Measurements from ENCODE around the gene CABLES2. TPM values are rescaled to one million over a fixed set of nuclear protein-coding genes. Genes with fewer than 3 reads are reported as not detected.

CABLES2 gene
- total RNA-seq, 1 donor from 2014 or later = 1.0 TPM

DNA sequence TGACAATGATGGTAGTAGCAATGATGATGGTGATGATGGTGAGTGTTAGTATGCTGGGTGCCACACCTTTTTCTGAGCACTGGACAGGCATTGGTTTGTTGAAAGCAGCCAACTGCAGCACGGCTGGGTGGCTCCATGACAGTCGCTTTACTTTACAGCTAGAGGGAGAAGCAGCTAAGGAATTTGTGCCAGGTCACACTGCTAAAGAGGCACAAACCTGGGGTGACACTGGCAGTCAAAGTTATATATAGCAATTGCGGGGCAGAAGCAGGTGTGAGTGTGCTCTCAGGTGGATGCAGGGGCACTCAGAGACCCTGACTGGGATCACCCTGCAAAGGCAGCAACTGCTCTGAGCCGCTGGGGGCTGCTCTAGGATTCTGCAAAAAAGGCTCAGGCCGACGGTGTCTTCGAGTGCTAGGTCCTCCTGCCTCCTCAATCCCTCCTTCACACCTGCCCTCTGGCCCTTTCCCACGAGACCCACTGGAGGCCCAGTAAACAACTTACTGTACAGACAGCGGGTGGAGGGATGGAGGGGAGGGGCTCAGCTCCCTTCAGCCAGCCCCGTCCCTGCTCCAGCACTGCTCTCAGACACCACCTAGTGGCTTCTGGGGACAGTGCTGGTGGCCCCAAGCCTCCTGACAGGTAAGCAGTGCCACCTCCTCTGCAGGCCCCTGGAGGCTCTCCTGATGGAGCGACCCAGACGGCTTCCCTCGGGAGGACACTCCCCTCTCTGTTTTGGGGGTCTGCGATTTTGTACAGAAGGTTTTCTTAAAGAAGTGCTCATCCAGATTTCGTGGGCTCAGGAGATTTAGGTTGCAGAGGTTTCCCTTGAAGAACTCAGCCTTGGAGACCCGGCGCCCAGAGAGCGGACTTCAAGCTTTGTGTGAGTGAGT lies 24.5 kb downstream of the CABLES2 start:
- Histone ChIP-seq H3K36me3 (ENCODE audit: control insufficient read depth in 3 of 3, insufficient read depth in 3 of 3, low read length in 3 of 3) (peaks cover 0 to 9% (median 0%) of the 10 kb centered on the region in 3 donors), H3K4me3 (ENCODE audit: low read length in 3 of 3) (no peak overlapping the region), H3K4me1 (ENCODE audit: control insufficient read depth in 3 of 3, insufficient read depth in 3 of 3, low read length in 3 of 3) (peaks cover 25 to 45% (median 37%) of the 10 kb centered on the region in 3 donors), H3K27ac (ENCODE audit: low read depth, low read length) (no peak overlapping the region), H3K9ac (ENCODE audit: low read depth in 1 of 3, low read length in 3 of 3) (no peak overlapping the region), H3K27me3 (ENCODE audit: control insufficient read depth in 3 of 3, insufficient read depth in 3 of 3, low read length in 3 of 3) (no peaks in the 10 kb centered on the region), H3K9me3 (ENCODE audit: control insufficient read depth in 3 of 3, low read length in 3 of 3) (no peaks in the 10 kb centered on the region)

- Histone ChIP-seq H3K27ac (ENCODE audit: low read depth, low read length) (peak overlapping the region; percentile 73), H3K9me3 (ENCODE audit: control insufficient read depth in 3 of 3, low read length in 3 of 3) (no peaks in the 10 kb centered on the region), H3K4me3 (ENCODE audit: low read length in 3 of 3) (peak overlapping the region in 1 of 3 donors; percentile 22), H3K4me1 (ENCODE audit: control insufficient read depth in 3 of 3, insufficient read depth in 3 of 3, low read length in 3 of 3) (peaks cover 28 to 47% (median 40%) of the 10 kb centered on the region in 3 donors), H3K36me3 (ENCODE audit: control insufficient read depth in 3 of 3, insufficient read depth in 3 of 3, low read length in 3 of 3) (peaks cover 0 to 8% (median 0%) of the 10 kb centered on the region in 3 donors), H3K27me3 (ENCODE audit: control insufficient read depth in 3 of 3, insufficient read depth in 3 of 3, low read length in 3 of 3) (no peaks in the 10 kb centered on the region), H3K9ac (ENCODE audit: low read depth in 1 of 3, low read length in 3 of 3) (peak overlapping the region in 1 of 3 donors; percentile 25)
Observed at GRCh38 chr20:62381842-62382241, 25.2 kb downstream of the CABLES2 start.

- Histone ChIP-seq H3K4me1 (ENCODE audit: control insufficient read depth in 3 of 3, insufficient read depth in 3 of 3, low read length in 3 of 3) (peaks cover 33 to 48% (median 45%) of the 10 kb centered on the region in 3 donors), H3K9ac (ENCODE audit: low read depth in 1 of 3, low read length in 3 of 3) (peak overlapping the region in 2 of 3 donors; percentile 25 to 45), H3K9me3 (ENCODE audit: control insufficient read depth in 3 of 3, low read length in 3 of 3) (no peaks in the 10 kb centered on the region), H3K36me3 (ENCODE audit: control insufficient read depth in 3 of 3, insufficient read depth in 3 of 3, low read length in 3 of 3) (peaks cover 0 to 5% (median 0%) of the 10 kb centered on the region in 3 donors), H3K4me3 (ENCODE audit: low read length in 3 of 3) (no peak overlapping the region), H3K27ac (ENCODE audit: low read depth, low read length) (peak overlapping the region; percentile 73), H3K27me3 (ENCODE audit: control insufficient read depth in 3 of 3, insufficient read depth in 3 of 3, low read length in 3 of 3) (no peaks in the 10 kb centered on the region)
Observed at GRCh38 chr20:62381202-62381797, 25.8 kb downstream of the CABLES2 start.

- H3K27ac ChIP-seq (ENCODE audit: low read depth, low read length) = no peak overlapping the region
- no peaks in the 10 kb centered on the region for H3K9me3 ChIP-seq (ENCODE audit: control insufficient read depth in 3 of 3, low read length in 3 of 3)
- no peak overlapping the region for H3K9ac ChIP-seq (ENCODE audit: low read depth in 1 of 3, low read length in 3 of 3)
- peaks cover 0 to 5% (median 0%) of the 10 kb centered on the region in 3 donors for H3K36me3 ChIP-seq (ENCODE audit: control insufficient read depth in 3 of 3, insufficient read depth in 3 of 3, low read length in 3 of 3)
- H3K4me3 ChIP-seq (ENCODE audit: low read length in 3 of 3) = no peak overlapping the region
- H3K4me1 ChIP-seq (ENCODE audit: control insufficient read depth in 3 of 3, insufficient read depth in 3 of 3, low read length in 3 of 3) = peaks cover 21 to 46% (median 39%) of the 10 kb centered on the region in 3 donors
- H3K27me3 ChIP-seq (ENCODE audit: control insufficient read depth in 3 of 3, insufficient read depth in 3 of 3, low read length in 3 of 3) = peaks cover 0 to 9% (median 0%) of the 10 kb centered on the region in 3 donors
Observed at GRCh38 chr20:62378215-62378614, 28.9 kb downstream of the CABLES2 start.

DNA sequence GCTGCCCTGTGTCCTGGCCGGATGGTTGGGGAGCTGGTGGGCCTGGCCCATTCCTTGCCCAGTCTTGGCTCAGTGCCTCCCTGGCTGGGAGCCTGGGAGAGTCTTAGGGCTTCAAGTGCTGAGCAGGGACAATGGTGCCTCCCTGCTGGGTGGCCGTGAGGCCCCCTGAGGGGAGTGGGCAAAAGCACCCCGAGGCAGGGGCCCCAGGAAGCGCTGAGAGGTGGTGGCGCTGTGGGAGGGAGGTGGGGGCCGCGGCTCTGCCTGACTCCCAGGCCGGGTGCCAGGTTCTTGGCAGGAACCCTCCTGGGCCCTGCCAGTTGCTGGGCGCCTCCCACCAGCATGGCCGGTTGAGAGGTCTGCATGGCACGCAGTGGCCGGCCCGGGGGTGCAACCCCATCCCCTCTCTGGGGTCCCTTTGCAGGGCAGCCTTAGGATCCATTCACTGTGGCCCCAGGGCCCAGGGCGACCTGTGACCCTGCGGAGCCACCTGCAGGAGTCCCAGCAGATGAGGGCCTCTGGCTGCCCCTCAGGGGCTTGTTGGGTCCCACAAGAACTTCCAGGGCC lies 29.4 kb downstream of the CABLES2 start:
- Histone ChIP-seq H3K9ac (ENCODE audit: low read depth in 1 of 3, low read length in 3 of 3) (peak overlapping the region in 1 of 3 donors; percentile 40), H3K36me3 (ENCODE audit: control insufficient read depth in 3 of 3, insufficient read depth in 3 of 3, low read length in 3 of 3) (peaks cover 0 to 5% (median 0%) of the 10 kb centered on the region in 3 donors), H3K4me3 (ENCODE audit: low read length in 3 of 3) (no peak overlapping the region), H3K9me3 (ENCODE audit: control insufficient read depth in 3 of 3, low read length in 3 of 3) (no peaks in the 10 kb centered on the region), H3K27me3 (ENCODE audit: control insufficient read depth in 3 of 3, insufficient read depth in 3 of 3, low read length in 3 of 3) (peaks cover 0 to 9% (median 0%) of the 10 kb centered on the region in 3 donors), H3K4me1 (ENCODE audit: control insufficient read depth in 3 of 3, insufficient read depth in 3 of 3, low read length in 3 of 3) (peaks cover 20 to 43% (median 38%) of the 10 kb centered on the region in 3 donors), H3K27ac (ENCODE audit: low read depth, low read length) (no peak overlapping the region)

DNA sequence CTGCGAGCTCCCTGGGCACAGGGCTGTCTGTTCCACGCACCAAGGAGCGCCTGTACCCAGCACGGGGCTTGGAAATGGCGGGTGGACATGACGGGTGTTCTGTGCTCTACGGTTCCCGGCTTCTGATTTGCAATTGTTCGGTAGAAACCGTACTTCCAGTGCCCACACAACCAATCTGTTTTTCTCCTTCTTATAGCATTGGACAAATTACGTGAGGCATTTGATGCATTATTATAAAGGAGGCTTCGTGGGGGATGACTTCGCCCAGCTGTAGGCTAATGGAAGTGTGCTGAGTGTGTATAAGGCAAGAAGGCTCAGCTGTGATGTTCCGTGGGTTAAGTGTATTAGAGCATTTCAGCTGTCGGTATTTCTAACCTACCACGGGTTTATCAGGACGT lies 30.0 kb downstream of the CABLES2 start:
- Histone ChIP-seq H3K4me1 (ENCODE audit: control insufficient read depth in 3 of 3, insufficient read depth in 3 of 3, low read length in 3 of 3) (peaks cover 15 to 37% (median 33%) of the 10 kb centered on the region in 3 donors), H3K27me3 (ENCODE audit: control insufficient read depth in 3 of 3, insufficient read depth in 3 of 3, low read length in 3 of 3) (peaks cover 0 to 9% (median 0%) of the 10 kb centered on the region in 3 donors), H3K27ac (ENCODE audit: low read depth, low read length) (no peak overlapping the region), H3K36me3 (ENCODE audit: control insufficient read depth in 3 of 3, insufficient read depth in 3 of 3, low read length in 3 of 3) (peaks cover 0 to 4% (median 0%) of the 10 kb centered on the region in 3 donors), H3K4me3 (ENCODE audit: low read length in 3 of 3) (no peak overlapping the region), H3K9me3 (ENCODE audit: control insufficient read depth in 3 of 3, low read length in 3 of 3) (no peaks in the 10 kb centered on the region), H3K9ac (ENCODE audit: low read depth in 1 of 3, low read length in 3 of 3) (peak overlapping the region in 1 of 3 donors; percentile 79)

GRCh38 chr20:62376112-62377063 lies 30.7 kb downstream of the CABLES2 start:
- Histone ChIP-seq H3K4me3 (ENCODE audit: low read length in 3 of 3) (peak overlapping the region in 1 of 3 donors; percentile 64), H3K4me1 (ENCODE audit: control insufficient read depth in 3 of 3, insufficient read depth in 3 of 3, low read length in 3 of 3) (peaks cover 15 to 36% (median 29%) of the 10 kb centered on the region in 3 donors), H3K27me3 (ENCODE audit: control insufficient read depth in 3 of 3, insufficient read depth in 3 of 3, low read length in 3 of 3) (peaks cover 0 to 9% (median 0%) of the 10 kb centered on the region in 3 donors), H3K36me3 (ENCODE audit: control insufficient read depth in 3 of 3, insufficient read depth in 3 of 3, low read length in 3 of 3) (no peaks in the 10 kb centered on the region), H3K9ac (ENCODE audit: low read depth in 1 of 3, low read length in 3 of 3) (peak overlapping the region in 1 of 3 donors; percentile 79), H3K9me3 (ENCODE audit: control insufficient read depth in 3 of 3, low read length in 3 of 3) (no peaks in the 10 kb centered on the region), H3K27ac (ENCODE audit: low read depth, low read length) (no peak overlapping the region)

DNA sequence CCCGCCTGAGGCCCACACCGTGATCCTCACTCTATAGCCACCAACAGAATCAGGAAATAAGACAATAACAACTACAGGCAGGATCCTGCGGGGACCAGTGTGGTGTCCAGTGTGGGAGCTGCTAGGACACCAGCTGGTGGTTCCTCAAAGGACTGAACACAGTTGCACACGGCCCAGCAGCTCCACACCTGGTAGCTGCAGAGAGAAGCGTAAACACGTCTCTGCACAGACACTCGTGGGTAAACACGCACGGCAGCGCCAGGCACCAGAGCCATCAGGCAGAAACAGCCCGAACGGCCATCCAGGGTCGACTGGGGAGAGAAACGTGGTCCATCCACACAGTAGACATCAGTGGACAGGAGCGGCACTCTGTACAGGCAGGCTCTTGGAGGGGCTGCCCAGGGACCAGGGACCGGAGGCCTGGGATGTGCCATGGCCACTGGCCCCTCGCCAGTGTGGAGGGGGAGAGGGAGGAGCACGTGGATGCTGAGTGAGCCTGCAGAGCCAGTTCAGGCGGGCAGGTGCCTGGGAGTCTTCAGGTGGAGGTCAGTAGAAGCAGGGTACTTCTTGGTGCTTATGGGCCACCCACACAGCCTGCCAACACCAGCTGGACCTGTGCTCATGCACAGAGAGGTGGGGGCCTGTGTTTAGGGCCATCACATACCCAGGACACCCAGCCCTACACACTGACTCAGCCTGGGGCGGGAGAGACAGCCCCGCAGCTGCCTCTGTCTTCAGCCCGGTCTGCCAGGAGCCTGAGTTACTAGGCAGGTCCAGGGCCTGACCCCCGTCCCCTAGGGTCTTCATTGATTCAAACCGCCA lies 32.5 kb downstream of the CABLES2 start:
- Histone ChIP-seq H3K27ac (ENCODE audit: low read depth, low read length) (no peak overlapping the region), H3K36me3 (ENCODE audit: control insufficient read depth in 3 of 3, insufficient read depth in 3 of 3, low read length in 3 of 3) (no peaks in the 10 kb centered on the region), H3K4me3 (ENCODE audit: low read length in 3 of 3) (no peak overlapping the region), H3K27me3 (ENCODE audit: control insufficient read depth in 3 of 3, insufficient read depth in 3 of 3, low read length in 3 of 3) (peaks cover 0 to 9% (median 0%) of the 10 kb centered on the region in 3 donors), H3K4me1 (ENCODE audit: control insufficient read depth in 3 of 3, insufficient read depth in 3 of 3, low read length in 3 of 3) (peaks cover 24 to 43% (median 35%) of the 10 kb centered on the region in 3 donors), H3K9me3 (ENCODE audit: control insufficient read depth in 3 of 3, low read length in 3 of 3) (no peaks in the 10 kb centered on the region), H3K9ac (ENCODE audit: low read depth in 1 of 3, low read length in 3 of 3) (peak overlapping the region in 1 of 3 donors; percentile 51)

Data from skeletal muscle tissue (tissue), 4 donors.